Measurements from ENCODE around the gene MKRN2.

GRCh38 chr3:12632523-12632922 lies 75.6 kb downstream of the MKRN2 start:
- no peak for TF ChIP-seq CTCF (conservative IDR thresholded peaks at IDR 0.05; ENCODE audit: low read length)
- no peak for TF ChIP-seq EZH2phosphoT487 (IDR thresholded peaks at IDR 0.05; ENCODE audit: borderline replicate concordance, low read depth, low read length)
